ENCODE results near the gene TPBGL.

TPBGL gene, protein sequence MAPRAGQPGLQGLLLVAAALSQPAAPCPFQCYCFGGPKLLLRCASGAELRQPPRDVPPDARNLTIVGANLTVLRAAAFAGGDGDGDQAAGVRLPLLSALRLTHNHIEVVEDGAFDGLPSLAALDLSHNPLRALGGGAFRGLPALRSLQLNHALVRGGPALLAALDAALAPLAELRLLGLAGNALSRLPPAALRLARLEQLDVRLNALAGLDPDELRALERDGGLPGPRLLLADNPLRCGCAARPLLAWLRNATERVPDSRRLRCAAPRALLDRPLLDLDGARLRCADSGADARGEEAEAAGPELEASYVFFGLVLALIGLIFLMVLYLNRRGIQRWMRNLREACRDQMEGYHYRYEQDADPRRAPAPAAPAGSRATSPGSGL

DNA sequence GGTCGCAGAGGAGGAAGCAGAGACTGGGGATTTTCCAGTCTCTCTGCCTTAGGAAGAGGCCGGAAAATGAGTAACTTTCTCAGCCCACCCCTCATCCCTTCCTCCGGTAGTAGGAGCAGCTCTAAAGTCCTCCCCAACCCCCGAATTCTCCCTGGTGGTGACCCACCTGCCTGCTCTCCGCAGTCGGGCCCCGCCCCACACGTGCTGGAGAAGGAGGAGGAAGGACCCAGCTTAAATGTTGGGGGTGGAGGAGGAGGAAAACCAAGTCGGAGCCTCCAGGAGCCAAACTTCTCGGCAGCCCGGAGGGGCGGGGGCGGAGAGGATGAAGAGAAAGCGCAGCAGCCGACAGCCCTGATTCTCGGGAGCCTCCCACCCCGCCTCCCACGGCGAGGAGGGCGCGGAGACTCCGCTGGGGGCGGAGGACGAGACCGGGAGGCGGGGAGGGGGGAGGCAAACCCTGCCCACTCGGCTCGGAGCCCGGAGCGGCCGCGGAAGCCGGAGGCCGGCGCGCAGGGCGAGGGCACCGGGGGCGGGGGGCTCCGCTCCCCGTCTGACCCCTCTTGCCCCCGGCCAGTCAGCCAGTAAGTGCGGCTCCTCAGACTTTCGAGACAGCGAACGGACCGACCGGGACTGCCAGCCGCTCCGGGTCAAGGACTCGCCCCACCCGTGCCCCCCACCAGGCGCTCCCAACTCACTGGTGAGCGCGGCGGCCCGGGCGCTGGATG lies at the start of gene TPBGL:
Gene TPBGL, plus strand, starts transcription at position 464 of the 725 bp plus-strand sequence. CDS start 276 bp downstream, outside the sequence.
- peak; percentile 28 for DNase-seq

DNA sequence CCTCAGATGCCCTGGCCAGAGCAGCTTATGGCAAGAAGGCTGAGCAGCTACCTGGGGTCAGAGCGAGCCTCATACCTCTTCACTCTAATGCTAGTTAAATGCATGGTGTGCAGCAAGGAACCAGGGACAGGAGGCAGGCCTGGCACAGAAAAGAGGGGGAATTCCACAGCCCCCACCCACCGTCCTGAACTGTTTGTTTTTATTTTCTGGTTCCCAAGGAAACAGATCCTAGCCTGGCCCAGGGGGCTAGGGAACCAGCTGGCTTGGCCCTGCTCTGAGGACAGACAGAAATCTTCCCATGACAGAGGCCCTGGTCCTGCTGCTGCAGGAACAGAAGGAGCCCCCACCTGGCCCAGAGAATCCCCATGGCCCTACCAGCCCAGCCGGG lies 49.2 kb upstream of the TPBGL start:
- peak; percentile 48 for DNase-seq

DNA sequence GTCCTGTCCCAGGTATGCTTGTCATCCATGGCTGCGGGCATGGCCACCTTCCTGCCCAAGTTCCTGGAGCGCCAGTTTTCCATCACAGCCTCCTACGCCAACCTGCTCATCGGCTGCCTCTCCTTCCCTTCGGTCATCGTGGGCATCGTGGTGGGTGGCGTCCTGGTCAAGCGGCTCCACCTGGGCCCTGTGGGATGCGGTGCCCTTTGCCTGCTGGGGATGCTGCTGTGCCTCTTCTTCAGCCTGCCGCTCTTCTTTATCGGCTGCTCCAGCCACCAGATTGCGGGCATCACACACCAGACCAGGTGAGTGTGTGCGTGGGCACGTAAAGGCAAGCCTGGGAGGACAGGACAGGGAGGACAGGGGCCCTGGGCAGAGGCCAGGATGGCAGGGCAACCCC lies 47.3 kb upstream of the TPBGL start:
- DNase-seq: no peak

DNA sequence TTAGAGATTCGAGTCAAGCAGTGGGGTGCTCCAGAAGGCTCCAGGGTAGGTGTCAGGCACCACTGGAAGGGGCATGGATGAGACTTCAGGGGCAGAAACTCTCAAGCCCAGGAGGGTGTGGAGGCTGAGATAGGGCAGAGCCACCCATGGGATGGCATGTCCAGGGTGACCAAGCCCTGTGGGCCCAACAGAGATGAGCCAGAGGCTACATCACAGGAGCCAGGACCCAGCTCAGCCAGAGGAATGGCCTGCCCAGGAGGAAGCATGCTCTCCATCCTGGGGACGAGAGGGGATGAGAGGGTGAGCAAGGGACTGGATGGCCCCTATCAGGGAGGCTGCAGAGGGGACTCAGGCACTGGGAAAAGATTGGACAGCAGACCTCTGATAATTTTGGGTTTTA lies 46.9 kb upstream of the TPBGL start:
- DNase-seq: no peak

DNA sequence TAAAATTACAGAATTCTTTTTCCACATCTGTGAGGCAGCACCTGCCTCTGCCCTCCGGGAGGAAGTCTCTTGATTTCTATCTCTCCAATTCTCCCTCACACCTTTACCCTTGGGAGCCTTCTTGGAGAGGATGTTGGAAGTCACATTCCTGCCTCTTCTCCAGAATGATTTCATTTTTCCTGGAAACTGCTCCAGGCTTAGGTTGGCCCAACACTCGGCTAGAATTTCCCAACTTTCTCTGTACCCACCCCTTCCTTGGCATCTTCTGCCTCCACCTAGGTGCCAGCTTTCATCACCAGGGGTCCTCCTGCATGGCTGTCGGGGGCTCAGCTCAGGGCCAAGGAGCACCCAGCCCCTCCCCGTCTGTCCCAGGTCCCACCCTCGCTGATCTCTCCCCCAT lies 46.4 kb upstream of the TPBGL start:
- no peak for DNase-seq

DNA sequence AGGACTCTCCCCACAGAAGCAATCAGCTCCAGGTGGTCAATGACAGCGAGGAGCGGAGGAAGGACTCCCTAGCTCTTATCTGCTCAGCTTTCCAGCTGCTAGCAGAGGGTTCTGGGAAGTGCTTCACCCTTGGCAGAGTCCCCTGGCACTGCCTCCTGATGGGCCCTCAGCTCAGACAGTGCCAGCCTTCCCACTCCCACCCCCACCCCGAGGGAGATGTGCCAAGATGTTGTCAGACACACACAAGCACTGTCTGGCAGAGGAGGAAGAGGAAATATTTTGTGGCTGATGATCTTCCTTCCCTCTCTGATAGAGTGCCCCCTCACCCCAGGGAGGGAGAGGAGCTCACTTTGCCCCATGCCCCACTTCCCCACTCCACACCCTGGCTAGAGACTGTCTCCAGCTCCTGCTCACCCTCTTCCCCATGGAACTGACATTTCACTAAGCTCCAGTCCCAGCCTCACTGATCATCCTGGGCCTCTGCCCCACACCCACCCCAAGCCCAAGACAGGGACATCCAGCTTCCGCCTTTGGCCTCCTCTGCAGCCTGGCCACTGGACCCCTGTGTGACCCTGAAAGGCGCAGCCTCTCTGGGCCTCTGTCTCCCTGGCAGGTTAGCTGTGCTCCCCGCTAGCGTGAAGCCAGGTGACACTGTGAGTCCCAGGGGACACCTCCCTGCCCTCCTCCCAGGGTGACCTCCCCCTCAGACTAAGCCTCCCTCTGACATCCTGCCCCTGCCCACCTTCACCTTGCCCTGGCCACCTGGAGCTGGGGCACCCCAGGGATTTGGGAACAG lies 45.2 kb upstream of the TPBGL start:
- DNase-seq: peak; percentile 80

DNA sequence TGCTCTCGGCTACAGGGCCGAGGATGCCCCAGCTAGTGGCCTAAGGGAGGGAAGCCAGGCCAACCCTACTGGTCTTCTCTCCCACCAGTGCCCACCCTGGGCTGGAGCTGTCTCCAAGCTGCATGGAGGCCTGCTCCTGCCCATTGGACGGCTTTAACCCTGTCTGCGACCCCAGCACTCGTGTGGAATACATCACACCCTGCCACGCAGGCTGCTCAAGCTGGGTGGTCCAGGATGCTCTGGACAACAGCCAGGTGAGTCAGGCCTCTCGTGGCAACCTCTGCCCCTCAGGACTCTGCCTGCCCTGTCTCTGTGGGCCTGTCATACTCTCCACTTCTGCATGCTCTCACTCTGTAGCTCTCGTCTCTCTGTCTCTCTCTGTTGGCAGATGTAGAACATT lies 44.1 kb upstream of the TPBGL start:
- DNase-seq: no peak

DNA sequence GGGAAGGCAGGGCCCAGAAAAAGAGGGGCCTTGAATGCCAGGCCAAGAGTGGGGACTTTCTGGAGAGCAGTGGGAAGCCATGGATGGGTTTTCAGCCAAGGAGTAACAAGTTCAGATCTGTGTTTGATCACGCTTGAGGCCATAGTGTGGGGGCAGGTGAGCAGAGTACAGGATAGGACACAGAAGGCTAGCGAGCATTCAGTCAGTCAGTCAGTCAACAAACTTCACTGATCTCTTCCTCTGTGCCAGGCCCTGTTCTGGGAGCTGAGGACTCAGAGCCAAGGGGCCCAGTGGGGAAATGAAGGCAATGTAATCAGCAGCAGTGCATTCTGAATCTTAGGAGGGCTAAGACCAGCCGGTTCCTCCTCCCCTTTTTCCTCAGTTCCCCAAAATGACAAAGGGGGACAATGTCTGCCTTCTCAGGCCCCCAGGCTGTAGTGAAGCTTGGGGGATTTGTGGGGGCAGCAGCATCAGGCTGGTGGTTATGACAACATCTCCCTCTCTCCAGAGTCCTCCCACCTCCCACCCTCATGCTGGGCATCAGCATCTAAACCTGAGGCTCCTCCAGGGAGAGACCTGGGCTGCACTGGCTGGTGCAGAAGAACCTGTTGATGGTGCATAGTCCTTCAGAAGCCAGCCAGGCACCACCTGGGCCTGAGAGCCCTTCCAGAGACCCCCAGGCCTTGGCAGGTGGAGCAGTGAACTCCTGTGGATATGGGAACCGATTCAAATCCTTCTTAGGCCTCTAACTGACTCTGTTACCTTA lies 42.9 kb upstream of the TPBGL start:
- no peak for DNase-seq

DNA sequence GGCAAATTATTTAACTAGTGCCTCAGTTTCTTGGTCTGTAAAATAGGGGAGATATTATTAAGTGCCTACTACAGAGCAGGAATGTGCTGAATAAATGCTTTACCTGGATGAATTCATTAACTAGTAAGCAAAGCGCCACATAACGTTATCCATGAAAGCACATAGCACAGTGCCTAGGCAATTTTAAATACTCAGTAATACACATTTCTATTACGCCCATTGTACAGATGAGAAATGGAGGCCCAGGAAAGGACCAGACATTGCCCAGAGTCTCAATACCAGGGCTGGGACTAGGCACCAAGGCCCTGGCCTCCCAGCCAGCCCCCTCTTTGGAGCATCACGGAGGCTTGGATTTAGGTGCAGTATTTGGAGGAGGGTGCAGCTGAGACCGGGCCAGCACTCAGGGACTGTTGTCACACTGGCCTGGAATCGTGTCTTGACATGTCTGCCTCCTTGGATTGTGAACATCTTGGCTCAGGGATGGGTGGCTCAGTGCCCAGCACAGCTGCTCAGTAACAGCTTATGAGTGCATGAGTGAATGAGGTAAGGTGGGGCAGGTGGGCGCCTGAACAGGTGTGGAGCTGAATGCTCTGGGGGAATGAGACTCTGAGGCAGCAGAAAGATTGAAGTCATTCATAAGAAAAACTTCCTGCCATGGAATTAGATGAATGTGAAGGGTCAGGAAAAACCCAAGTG lies 42.1 kb upstream of the TPBGL start:
- DNase-seq: no peak

DNA sequence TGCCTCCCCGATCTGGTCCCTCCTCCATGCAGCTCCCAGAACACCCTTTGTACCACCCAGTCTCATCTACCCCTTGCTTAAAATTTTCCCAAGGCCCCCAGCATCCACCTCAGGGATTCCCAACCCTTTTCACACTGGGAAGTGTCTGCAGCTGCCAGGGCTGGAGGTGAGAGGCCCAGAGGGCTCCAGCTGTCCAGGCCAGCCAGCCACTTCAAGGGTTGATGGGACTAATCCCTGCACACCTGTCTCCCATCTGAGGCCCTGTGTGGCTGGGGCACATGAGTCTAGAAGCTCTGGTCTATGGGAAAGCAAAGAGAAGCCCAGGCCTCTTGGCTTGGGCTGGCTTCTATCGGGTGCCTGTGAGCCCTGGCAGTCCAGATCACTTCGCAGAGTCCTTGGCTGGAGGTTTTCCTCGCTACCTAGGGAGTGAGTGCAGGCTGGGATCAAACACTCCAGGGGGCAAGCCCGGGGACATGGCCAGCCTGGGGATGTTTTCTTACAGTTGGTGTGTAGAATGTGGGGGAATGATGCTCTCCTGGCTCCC lies 41.1 kb upstream of the TPBGL start:
- DNase-seq: no peak

DNA sequence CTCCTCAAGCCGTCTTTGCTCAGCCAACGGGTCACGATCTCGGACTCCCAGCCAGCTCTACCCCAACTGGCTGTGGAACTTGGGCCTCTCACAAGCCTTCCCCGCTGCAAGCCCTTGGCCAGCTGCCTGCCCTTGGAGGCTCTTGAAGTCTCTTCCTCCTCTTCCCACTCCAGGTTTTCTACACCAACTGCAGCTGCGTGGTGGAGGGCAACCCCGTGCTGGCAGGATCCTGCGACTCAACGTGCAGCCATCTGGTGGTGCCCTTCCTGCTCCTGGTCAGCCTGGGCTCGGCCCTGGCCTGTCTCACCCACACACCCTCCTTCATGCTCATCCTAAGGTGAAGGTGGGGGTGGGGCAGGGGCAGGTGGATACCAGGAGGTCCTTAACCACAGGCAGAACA lies 40.5 kb upstream of the TPBGL start:
- no peak for DNase-seq

DNA sequence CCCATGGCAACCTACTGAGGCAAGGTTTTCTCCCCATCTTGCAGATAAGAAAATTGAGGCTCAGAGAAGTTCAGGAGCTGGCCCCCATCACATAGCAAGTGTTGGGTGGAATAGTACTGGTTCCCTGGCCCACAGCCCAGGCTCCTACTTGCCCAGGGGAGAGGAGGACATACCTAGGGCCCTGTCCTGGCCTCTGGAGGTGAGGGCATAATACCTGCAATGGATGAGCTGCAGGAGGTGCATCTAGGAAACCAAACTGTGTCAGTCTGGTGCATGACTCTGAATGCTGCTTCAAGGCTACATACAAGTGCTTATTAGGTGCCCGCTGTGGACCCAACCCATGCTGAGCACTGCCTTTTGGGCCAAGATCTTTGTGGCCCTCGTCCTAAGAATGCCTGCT lies 40.0 kb upstream of the TPBGL start:
- no peak for DNase-seq

DNA sequence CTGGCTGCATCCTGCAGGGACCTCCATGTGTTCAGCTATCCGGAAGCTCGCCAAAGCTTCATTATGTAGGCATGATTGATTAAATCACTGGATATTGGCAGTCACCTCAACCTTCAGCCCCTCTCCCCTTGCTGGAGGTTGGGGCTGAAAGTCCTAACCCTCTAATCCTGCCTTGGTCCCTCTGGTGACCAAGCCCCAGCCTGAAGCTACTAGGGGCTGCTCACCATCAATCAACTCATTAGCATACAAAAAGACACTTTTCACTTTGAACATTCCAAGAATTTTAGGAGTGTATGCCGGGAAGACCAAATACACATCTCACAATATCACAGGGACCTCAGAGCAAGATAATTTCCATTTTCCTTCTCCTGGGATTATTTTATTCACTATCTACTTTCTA lies 38.8 kb upstream of the TPBGL start:
- no peak for DNase-seq

DNA sequence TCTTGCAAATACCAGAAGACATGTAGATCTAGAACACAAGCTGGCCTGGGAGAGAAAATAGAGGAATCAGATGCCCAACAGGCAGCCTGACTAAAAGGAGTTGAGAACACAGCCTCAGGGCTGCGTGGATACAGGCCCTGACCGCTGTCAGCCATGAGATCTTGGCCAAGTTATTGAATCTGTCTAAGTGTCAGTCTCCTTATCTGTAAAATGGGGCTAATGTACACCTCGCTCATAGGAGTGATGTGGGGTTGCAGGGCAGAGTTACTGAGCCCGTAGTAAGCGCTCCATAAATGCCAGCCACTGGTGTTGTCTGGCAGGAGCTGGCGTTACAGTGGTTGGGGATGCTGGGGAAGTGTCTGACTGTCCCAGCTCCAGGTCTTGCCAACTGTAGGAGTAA lies 38.4 kb upstream of the TPBGL start:
- no peak for DNase-seq

DNA sequence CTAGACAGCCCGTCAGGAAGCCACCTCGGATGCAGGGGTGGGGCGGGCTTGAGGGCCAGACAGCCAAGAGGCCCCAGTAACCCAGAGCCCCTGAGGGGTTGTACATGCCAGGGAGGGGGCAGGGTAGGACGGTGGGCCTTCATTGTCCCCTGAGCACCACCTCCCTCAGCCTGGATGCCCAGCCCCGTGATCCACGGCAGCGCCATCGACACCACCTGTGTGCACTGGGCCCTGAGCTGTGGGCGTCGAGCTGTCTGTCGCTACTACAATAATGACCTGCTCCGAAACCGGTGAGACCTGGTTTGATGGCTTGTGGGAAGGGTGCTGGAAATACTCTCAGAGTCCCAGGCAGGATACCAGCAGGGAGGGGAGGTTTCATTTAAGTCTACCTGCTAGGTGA lies 37.4 kb upstream of the TPBGL start:
- DNase-seq: no peak

DNA sequence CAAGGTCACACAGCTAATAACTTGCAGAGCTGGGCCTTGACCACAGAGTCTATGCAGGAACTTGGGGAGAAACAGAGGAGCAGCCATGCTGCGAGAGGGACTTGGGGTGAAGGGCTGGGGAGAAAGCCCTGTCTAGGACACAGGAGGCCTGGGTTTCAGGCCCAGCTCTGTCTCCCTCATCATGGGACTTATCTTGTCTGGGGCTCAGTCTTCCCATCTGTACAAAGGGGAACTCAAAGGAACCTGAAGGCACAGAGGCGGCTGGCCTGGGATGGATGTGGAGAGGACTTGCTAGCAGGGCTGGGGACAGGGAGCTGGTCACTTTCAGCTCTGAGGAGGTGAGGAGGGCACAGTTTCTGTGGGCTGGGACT lies 36.9 kb upstream of the TPBGL start:
- DNase-seq: no peak

DNA sequence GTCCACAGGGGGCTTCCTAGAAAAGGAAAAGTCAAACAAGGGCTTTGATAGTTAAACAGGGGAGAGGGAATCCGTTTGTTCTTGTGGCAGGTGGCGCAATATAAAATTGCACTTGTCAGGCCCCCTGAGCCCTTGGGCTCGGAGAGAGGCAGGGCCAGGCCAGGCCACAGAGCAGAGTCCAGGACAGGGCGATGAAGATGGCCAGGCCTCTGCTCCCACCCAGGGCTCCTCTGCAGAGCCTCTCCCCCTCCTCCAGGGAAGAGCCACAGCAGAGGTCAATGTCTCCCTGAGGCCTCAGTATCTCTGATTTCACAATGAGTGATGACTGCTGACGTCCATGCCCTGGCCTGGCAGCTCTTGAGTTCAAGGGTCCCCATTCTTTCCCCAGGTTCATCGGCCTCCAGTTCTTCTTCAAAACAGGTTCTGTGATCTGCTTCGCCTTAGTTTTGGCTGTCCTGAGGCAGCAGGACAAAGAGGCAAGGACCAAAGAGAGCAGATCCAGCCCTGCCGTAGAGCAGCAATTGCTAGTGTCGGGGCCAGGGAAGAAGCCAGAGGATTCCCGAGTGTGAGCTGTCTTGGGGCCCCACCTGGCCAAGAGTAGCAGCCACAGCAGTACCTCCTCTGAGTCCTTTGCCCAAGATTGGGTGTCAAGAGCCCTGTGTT lies 36.4 kb upstream of the TPBGL start:
- no peak for DNase-seq

DNA sequence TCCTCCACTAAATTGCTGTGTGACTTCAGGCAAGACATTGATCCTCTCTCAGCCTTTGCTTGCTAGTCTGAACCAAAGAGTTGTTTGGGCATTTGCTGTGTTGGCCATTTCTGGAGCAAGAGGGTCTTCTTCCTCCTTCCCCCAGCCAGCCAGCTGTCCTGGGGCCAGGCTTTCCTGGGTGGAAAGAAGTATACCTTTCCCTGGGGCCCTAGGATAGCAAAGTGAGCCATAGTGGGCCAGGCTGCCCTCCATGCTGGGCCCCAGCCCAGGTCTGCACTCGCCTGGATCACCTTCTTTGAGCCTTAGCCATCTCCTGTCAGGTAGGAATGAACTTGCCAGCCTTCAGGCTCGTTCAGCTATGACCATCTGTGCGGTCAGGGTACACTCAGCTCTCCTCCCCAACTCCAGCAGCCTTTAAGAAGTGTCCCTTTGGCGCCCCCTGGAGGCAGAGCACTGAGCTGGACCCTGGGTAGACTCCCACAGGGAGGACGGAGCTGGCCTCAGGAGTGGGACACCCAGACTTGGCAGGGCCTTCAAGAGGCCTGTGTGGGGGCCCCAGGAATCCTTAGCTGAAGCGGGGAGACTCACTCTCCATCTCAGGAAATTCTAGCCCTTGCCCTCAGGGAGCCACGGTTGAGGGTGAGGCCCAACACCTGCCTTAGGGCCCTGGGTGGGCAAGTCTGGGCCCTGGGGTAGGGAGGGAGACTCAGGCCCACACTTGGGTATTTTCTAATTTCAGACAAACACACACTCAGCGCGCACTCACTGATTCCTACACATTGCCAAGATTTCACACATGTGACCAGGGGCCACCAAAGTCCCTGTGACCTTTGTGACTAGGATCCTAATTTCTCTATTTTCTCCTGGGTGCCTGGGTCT lies 35.6 kb upstream of the TPBGL start:
- peak; percentile 64 for DNase-seq

DNA sequence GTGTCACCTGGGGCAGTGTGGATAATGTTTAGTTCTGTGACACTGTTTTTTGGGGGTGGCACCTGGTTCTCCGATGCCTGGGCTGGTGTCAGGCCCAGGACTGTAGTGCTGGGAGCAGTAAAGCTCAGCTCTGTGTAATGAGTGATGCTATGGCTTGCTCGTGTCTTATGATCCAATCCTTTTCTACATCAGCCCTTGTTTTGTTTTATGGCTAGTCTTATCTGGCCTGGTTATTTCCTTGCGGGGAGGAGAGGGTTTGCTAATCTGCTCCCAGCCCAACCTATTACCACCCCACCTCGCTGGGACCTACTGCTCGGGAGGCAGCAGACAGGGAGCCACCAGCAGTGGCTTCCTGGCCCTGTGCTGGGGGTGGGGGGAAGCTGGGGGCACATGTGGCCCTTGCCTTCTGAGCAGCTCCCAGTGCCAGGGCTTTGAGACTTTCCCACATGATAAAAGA lies 35.0 kb upstream of the TPBGL start:
- DNase-seq: no peak

DNA sequence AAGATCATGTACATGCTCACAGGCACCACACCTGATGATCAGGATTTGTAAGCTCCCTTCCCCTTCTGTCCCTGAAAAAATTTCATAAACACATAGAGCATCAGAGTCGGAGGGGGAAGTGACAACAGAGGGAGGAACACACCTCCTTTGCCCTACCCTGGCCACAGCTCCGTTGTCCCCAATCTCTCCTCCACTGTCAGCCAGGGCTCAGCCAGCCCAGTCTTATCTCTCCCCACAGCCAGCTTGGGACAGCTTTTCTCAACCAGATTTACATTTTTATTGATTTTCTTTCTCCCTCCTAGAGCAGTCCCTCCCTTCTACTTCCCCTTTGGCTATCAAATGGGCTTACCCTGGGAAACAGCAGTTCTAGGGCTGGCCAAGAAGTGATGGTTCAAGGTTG lies 32.1 kb upstream of the TPBGL start:
- DNase-seq: no peak

Measured in NCI-H446 treated with DMSO at 0.1 percent for 48 hours (cell line).